ENCODE data around the gene PPP2R5D.

Gene PPP2R5D

GRCh38 chr6:42969934-42970333 is 14.4 kb upstream of the PPP2R5D start:
- Histone ChIP-seq H3F3A (ENCODE audit: insufficient read depth, low read length) (no peaks in the 10 kb centered on the region), H3K27ac (ENCODE audit: low read depth, low read length, poor library complexity, severe bottlenecking) (no peak overlapping the region), H3K4me1 (ENCODE audit: insufficient read depth, low read length, severe bottlenecking) (peaks cover 2% of the 10 kb centered on the region), H3K4me3 (ENCODE audit: low read depth, low read length, poor library complexity, severe bottlenecking) (no peak overlapping the region), H3K9me2 (ENCODE audit: low read depth, low read length) (no peaks in the 10 kb centered on the region), H3K4me2 (ENCODE audit: low read length) (no peak overlapping the region), H4K20me1 (ENCODE audit: insufficient read depth, low read length) (no peaks in the 10 kb centered on the region), H2AFZ (ENCODE audit: low read length) (no peak overlapping the region), H3K9me3 (ENCODE audit: low read length) (no peaks in the 10 kb centered on the region), H3K9ac (ENCODE audit: low read length) (no peak overlapping the region), H3K79me2 (ENCODE audit: insufficient read depth, low read length) (no peaks in the 10 kb centered on the region), H3K27me3 (ENCODE audit: insufficient read depth, low read length) (no peaks in the 10 kb centered on the region), H3K36me3 (ENCODE audit: insufficient read depth, low read length) (peaks cover 19% of the 10 kb centered on the region)
- TF ChIP-seq CTCF (IDR thresholded peaks at IDR 0.05; ENCODE audit: low read length) (no peak), EZH2 (IDR thresholded peaks at IDR 0.05; ENCODE audit: borderline replicate concordance, low read length) (no peak)

DNA sequence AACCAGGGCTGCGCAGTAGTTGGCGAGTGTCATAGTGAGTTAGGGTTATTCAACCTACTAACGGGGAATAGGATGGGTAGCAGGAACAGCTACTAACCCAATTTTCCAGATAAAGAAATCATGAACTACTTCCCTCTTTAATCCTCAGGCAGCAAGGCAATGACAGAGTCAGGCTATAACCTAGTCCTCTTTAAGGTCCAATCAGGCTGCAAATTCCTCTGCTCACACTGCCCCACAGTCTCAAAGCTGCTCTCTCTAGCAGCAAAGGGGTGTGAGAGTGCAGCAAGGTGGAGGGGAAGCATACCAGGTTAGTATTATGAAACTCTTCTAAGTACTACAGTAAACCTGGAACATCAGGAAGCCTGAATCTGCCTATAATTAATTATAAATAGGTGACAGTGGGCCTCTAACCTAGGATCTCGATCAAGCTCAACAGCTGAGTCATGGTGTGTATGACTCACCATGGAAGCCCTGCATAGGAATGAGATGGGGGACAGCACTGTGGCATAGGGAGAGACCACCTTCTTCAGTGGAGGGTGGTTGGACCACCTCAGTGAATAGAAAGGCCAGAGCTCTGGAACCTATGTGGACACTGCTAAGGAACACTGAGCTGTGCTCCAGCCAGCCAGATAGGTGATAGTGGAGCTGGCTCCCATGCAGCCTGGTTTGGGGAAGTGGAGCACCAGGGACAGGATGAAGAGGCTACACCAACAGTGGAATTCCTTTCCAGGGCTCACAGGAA is 13.3 kb upstream of the PPP2R5D start:
- Histone ChIP-seq H3K27me3 (ENCODE audit: insufficient read depth, low read length) (no peaks in the 10 kb centered on the region), H3K4me3 (ENCODE audit: low read depth, low read length, poor library complexity, severe bottlenecking) (no peak overlapping the region), H3K79me2 (ENCODE audit: insufficient read depth, low read length) (no peaks in the 10 kb centered on the region), H4K20me1 (ENCODE audit: insufficient read depth, low read length) (no peaks in the 10 kb centered on the region), H3K36me3 (ENCODE audit: insufficient read depth, low read length) (peaks cover 25% of the 10 kb centered on the region), H3K27ac (ENCODE audit: low read depth, low read length, poor library complexity, severe bottlenecking) (no peak overlapping the region), H3K9me2 (ENCODE audit: low read depth, low read length) (no peaks in the 10 kb centered on the region), H2AFZ (ENCODE audit: low read length) (no peak overlapping the region), H3K4me2 (ENCODE audit: low read length) (no peak overlapping the region), H3F3A (ENCODE audit: insufficient read depth, low read length) (no peaks in the 10 kb centered on the region), H3K4me1 (ENCODE audit: insufficient read depth, low read length, severe bottlenecking) (peaks cover 10% of the 10 kb centered on the region), H3K9ac (ENCODE audit: low read length) (no peak overlapping the region), H3K9me3 (ENCODE audit: low read length) (no peaks in the 10 kb centered on the region)
- no peak for TF ChIP-seq CTCF (IDR thresholded peaks at IDR 0.05; ENCODE audit: low read length)
- no peak for TF ChIP-seq EZH2 (IDR thresholded peaks at IDR 0.05; ENCODE audit: borderline replicate concordance, low read length)

DNA sequence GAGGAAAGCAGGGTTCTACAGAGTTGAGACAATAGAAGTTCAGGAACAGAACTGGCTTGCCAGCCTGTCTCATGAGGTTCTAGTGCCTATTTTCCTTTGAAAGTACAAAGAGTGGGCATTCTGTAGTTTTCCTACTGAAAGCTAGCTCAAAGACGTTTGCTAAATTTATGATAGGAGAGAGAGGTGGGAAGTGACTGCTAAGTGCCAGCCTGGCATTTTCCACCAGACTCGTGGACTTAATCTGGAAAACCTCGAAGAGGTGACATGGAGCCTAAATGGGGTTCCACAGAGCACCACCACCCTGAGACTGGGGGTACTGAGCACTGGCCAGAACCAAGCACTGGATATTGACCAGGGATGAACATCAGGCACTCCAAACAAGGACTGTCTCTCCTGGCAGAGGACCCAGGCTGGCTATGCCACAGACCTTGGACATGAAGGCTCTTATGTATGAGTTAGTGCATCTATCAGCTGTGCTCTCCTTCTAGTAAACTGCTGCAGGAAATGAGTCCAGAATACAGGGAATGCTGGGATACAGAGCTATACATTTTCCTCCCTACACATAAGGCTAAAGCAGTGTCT is 12.5 kb upstream of the PPP2R5D start:
- no peaks in the 10 kb centered on the region for H3K9me3 ChIP-seq (ENCODE audit: low read length)
- TF ChIP-seq EZH2 (IDR thresholded peaks at IDR 0.05; ENCODE audit: borderline replicate concordance, low read length) (no peak), CTCF (IDR thresholded peaks at IDR 0.05; ENCODE audit: low read length) (no peak)
- H3K4me2 ChIP-seq (ENCODE audit: low read length) = no peak overlapping the region
- H3K27me3 ChIP-seq (ENCODE audit: insufficient read depth, low read length) = no peaks in the 10 kb centered on the region
- H3K9me2 ChIP-seq (ENCODE audit: low read depth, low read length) = no peaks in the 10 kb centered on the region
- H3K36me3 ChIP-seq (ENCODE audit: insufficient read depth, low read length) = peaks cover 27% of the 10 kb centered on the region
- H3K79me2 ChIP-seq (ENCODE audit: insufficient read depth, low read length) = no peaks in the 10 kb centered on the region
- peaks cover 11% of the 10 kb centered on the region for H3K4me1 ChIP-seq (ENCODE audit: insufficient read depth, low read length, severe bottlenecking)
- H2AFZ ChIP-seq (ENCODE audit: low read length) = no peak overlapping the region
- H3K4me3 ChIP-seq (ENCODE audit: low read depth, low read length, poor library complexity, severe bottlenecking) = no peak overlapping the region
- H3K27ac ChIP-seq (ENCODE audit: low read depth, low read length, poor library complexity, severe bottlenecking) = no peak overlapping the region
- no peaks in the 10 kb centered on the region for H3F3A ChIP-seq (ENCODE audit: insufficient read depth, low read length)
- no peak overlapping the region for H3K9ac ChIP-seq (ENCODE audit: low read length)
- H4K20me1 ChIP-seq (ENCODE audit: insufficient read depth, low read length) = no peaks in the 10 kb centered on the region

Data from OCI-LY1 (cell line).